Tibial nerve (tissue), 4 donors: ENCODE results near the gene FAM117A.

Experiments
- CTCF ChIP-seq, 5 experiments: fragments of 200-600 bp in 3 of 5; fragments of 450-650 bp in 2 of 5; sonication (generic) in 3 of 5; IDR thresholded peaks; one replicate each; pipeline ENCODE4 v1.5.1; 2016 to 2019; ENCODE audit warnings: antibody characterized with exemption in 5 of 5, mild to moderate bottlenecking in 3 of 5, moderate library complexity in 2 of 5
- EP300 ChIP-seq, 2 donors: sonication (generic); formaldehyde crosslinking; IDR thresholded peaks; one replicate each; pipeline ENCODE4 v1.6.1; 2017; ENCODE audit warnings: antibody characterized with exemption in 2 of 2, mild to moderate bottlenecking in 1 of 2
- POLR2A ChIP-seq, 2 donors: fragments of 450-650 bp; IDR thresholded peaks; one replicate each; pipeline ENCODE4 v1.6.1; 2017; ENCODE audit warnings: antibody characterized with exemption in 2 of 2, mild to moderate bottlenecking in 2 of 2, moderate library complexity in 2 of 2

- TF ChIP-seq CTCF (IDR thresholded peaks at IDR 0.05) (no peak), EP300 (IDR thresholded peaks at IDR 0.05) (no peak), POLR2A (IDR thresholded peaks at IDR 0.05) (no peak)
Observed at GRCh38 chr17:49798182-49798581, 34.3 kb upstream of the FAM117A start.
